HepG2 (cell line): ENCODE measurements around the gene ZFAND4. TPM values are rescaled to one million over a fixed set of nuclear protein-coding genes. Genes with fewer than 3 reads are reported as not detected.
"Not testable (repeated sequence)": the region's sequence is repeated elsewhere in the genome, so short reads cannot be mapped to it uniquely, and the experiment has no call there.

ENCODE experiments used
- ATAC-seq: fragments of 200-7000 bp; cut with Tn5 transposase; 3 replicates; pipeline ENCODE4 v1.9.1; 2020; ENCODE audit warnings: mild to moderate bottlenecking, moderate library complexity
- BruUV-seq: library from RNA; stranded (reverse); fragments of 400-500 nt; replicated peaks from 2 replicates; lab custom pipeline; 2021; lab: Mats Ljungman, UMichigan
- CTCF ChIA-PET: fragments of 300-600 bp; formaldehyde crosslinking; extraction: SDS; loops from one replicate; lab custom pipeline; 2021; ENCODE audit warnings: low total read pairs, inconsistent platforms, low intra/inter-chr PET ratio; lab: Yijun Ruan, JAX
- POLR2A ChIA-PET: fragments of 350-600 bp; sonication (Branson Sonifier 250); formaldehyde crosslinking; loops from one replicate; lab custom pipeline; 2020; ENCODE audit warnings: antibody characterized with exemption, inconsistent platforms; lab: Yijun Ruan, JAX
- DNase-seq: peaks from one replicate; pipeline ENCODE4 v3.0.0-alpha.2; 2015; ENCODE audit warnings: low spot score
- FAIRE-seq: peaks from 3 replicates; lab custom pipeline; 2011; peaks lifted over from hg19 to GRCh38; lab: Jason Lieb, UNC
- H2AFZ ChIP-seq: one replicate; pipeline ENCODE4 v1.6.1; 2011; ENCODE audit warnings: low read length, inconsistent platforms
- H3K27ac ChIP-seq: fragments of 300-600 bp; 3 replicates; pipeline ENCODE4 v1.8.0; 2011; ENCODE audit warnings: mixed run types, mild to moderate bottlenecking, mixed read lengths, low read length, inconsistent platforms; ENCODE audit not compliant: insufficient read depth; ENCODE audit errors: extremely low read length
- H3K27me3 ChIP-seq, 2 experiments: fragments of 200-600 bp in 1 of 2; 2 replicates in 1 of 2; 3 replicates in 1 of 2; pipeline versions ENCODE4 v1.6.0 to v1.8.0; 2011; ENCODE audit warnings: low read length in 2 of 2, mild to moderate bottlenecking in 2 of 2, moderate library complexity in 2 of 2, inconsistent platforms in 1 of 2; ENCODE audit not compliant: insufficient read depth in 2 of 2, control insufficient read depth in 1 of 2
- H3K36me3 ChIP-seq, 2 experiments: fragments of 200-600 bp in 1 of 2; replicated peaks in 1 of 2; 2 replicates in 1 of 2; 3 replicates in 1 of 2; pipeline versions ENCODE4 v1.5.1 to v1.8.0; 2011; ENCODE audit warnings: low read length in 2 of 2, inconsistent platforms in 1 of 2; ENCODE audit not compliant: insufficient read depth in 2 of 2, control insufficient read depth in 1 of 2
- H3K4me1 ChIP-seq: 2 replicates; pipeline ENCODE4 v1.5.1; 2012; ENCODE audit warnings: low read length, inconsistent platforms; ENCODE audit not compliant: insufficient read depth
- H3K4me2 ChIP-seq: 2 replicates; pipeline ENCODE4 v1.6.0; 2011; ENCODE audit warnings: low read depth, low read length, inconsistent platforms
- H3K4me3 ChIP-seq, 3 experiments: fragments of 200-600 bp in 1 of 3; sonication (generic), shearing (Covaris generic) in 1 of 3; replicated peaks in 1 of 3; 2 replicates each; pipeline ENCODE4 v1.5.1; 2011 to 2016; ENCODE audit warnings: low read length in 3 of 3, inconsistent platforms in 2 of 3, low read depth in 2 of 3, mild to moderate bottlenecking in 2 of 3, control low read depth in 1 of 3, mixed read lengths in 1 of 3; ENCODE audit not compliant: insufficient read depth in 1 of 3
- H3K79me2 ChIP-seq: one replicate; pipeline ENCODE4 v1.6.1; 2011; ENCODE audit warnings: low read length, inconsistent platforms; ENCODE audit not compliant: insufficient read depth
- H3K9ac ChIP-seq: 2 replicates; pipeline ENCODE4 v1.6.0; 2011; ENCODE audit warnings: mild to moderate bottlenecking, low read depth, low read length, inconsistent platforms; ENCODE audit not compliant: insufficient read depth
- H3K9me3 ChIP-seq: 2 replicates; pipeline ENCODE4 v1.5.1; 2012; ENCODE audit warnings: mild to moderate bottlenecking, low read length
- H4K20me1 ChIP-seq: 2 replicates; pipeline ENCODE4 v1.6.0; 2011; ENCODE audit warnings: inconsistent platforms, mild to moderate bottlenecking, low read length, moderate library complexity; ENCODE audit not compliant: insufficient read depth
- ZBTB38 ChIP-seq: sonication (generic); formaldehyde crosslinking; IDR thresholded peaks from 2 replicates; pipeline ENCODE4 v1.5.1; 2020; ENCODE audit warnings: mild to moderate bottlenecking, missing genetic modification reagents
- WGBS: methylation state at CpG from one replicate; pipeline ENCODE4 v1.1.6; 2017; ENCODE audit warnings: low lambda C conversion rate; 5-methylcytosine and 5-hydroxymethylcytosine counted together
- in situ Hi-C: cut with HindIII; loops from 2 replicates; pipeline ENCODE4 v1.10.0; 2017; ENCODE audit warnings: low pct_unique_long_range_greater_than_20kb; ENCODE audit not compliant: extremely low pct_ligation_motif_present
- intact Hi-C: fragments of 100-400 bp; cut with micrococcal nuclease; formaldehyde crosslinking; loops from one replicate; pipeline ENCODE4 v1.10.0; 2022; ENCODE audit not compliant: unreplicated experiment
- polyA plus RNA-seq, 8 experiments: library from polyadenylated mRNA; depleted of rRNA in 3 of 8; stranded (reverse) in 7 of 8; unstranded in 1 of 8; fragments of >200 nt; fragmentation: Illumina TruSeq in 4 of 8; extraction: Trizol in 4 of 8; gene quantifications; 2 replicates each; pipeline versions ENCODE4 v1.2.1 to v1.2.3, GENCODE V29; 2011 to 2016; ENCODE audit warnings: low read depth in 4 of 8, missing spikeins in 1 of 8, mixed read lengths in 1 of 8; ENCODE audit not compliant: insufficient read depth in 1 of 8
- total RNA-seq, 5 experiments: library from RNA; depleted of rRNA; stranded (reverse); fragments of >200 nt; fragmentation: Illumina TruSeq; extraction: Trizol; gene quantifications; 2 replicates each; pipeline ENCODE4 v1.2.3, GENCODE V29; 2016; ENCODE audit warnings: low read depth in 1 of 5

Gene ZFAND4
- total and polyA plus RNA-seq, 2 of the 13 experiments (the other 11 are each of a cell fraction or from before 2014, with no cell fraction given): 2.9 to 9.2 TPM

- not testable (repeated sequence) for H2AFZ ChIP-seq, BruUV-seq
Measured at GRCh38 chr10:45671300-45671699, 1.3 kb downstream of the ZFAND4 start.

DNA sequence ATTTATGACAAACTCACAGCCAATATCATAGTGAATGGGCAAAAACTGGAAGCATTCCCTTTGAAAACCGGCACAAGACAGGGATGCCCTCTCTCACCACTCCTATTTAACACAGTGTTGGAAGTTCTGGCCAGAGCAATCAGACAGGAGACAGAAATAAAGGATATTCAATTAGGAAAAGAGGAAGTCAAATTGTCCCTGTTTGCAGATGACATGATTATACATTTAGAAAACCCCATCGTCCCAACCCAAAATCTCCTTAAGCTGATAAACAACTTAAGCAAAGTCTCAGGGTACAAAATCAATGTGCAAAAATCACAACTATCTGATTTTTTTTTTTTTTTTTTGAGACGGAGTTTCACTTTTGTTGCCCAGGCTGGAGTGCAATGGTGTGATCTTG lies 2.7 kb downstream of the ZFAND4 start:
- 93% methylated on average over 3 of the region's 3 CpGs for WGBS
- POLR2A ChIA-PET, H3K4me3 ChIP-seq, BruUV-seq, H3K36me3 ChIP-seq, H3K27me3 ChIP-seq, H4K20me1 ChIP-seq, H3K27ac ChIP-seq, H3K79me2 ChIP-seq, DNase-seq, H2AFZ ChIP-seq, H3K9me3 ChIP-seq, ATAC-seq, CTCF ChIA-PET, H3K4me2 ChIP-seq, FAIRE-seq, H3K9ac ChIP-seq: not testable (repeated sequence)
- H3K4me1 ChIP-seq: peaks cover 23% of the 10 kb centered on the region
- intact Hi-C loops: loop anchor here (5.0 kb wide), 1 partner anchor 73 kb away; no protein-coding TSS in a partner anchor
- in situ Hi-C loops: loop anchor here (5.0 to 25.0 kb wide), 2 partner anchors 203 to 433 kb away; no protein-coding TSS in a partner anchor

More at GRCh38 chr10:45671300-45671699, 1.3 kb downstream of the ZFAND4 start:
- not testable (repeated sequence) for DNase-seq, H3K27me3 ChIP-seq, ATAC-seq, FAIRE-seq, H3K36me3 ChIP-seq, H3K79me2 ChIP-seq, H3K9me3 ChIP-seq, H3K27ac ChIP-seq, H4K20me1 ChIP-seq, H3K9ac ChIP-seq
- in situ Hi-C loops: loop anchor here (5.0 to 25.0 kb wide), 2 partner anchors 204 to 434 kb away; no protein-coding TSS in a partner anchor
- POLR2A ChIA-PET: interaction anchor here (1.2 to 1.5 kb wide), 2 partner anchors 199 to 207 kb away, joined by 3 to 4 read pairs; no protein-coding TSS in a partner anchor
- peaks cover 23% of the 10 kb centered on the region for H3K4me1 ChIP-seq
- peak overlapping the region; percentile 62 to 84 (median 82); a peak in 4 of 6 replicates for H3K4me3 ChIP-seq
- 0 out of 2 replicates have a peak, but pooled peaks have one; percentile 17 for TF ChIP-seq ZBTB38 (CRISPR knock-in tag)
- CTCF ChIA-PET: interaction anchor here (0.8 to 1.9 kb wide), 2 partner anchors 206 to 220 kb away, joined by 3 to 27 read pairs; no protein-coding TSS in a partner anchor
- peak overlapping the region; percentile 94 for H3K4me2 ChIP-seq
- intact Hi-C loops: loop anchor here (5.0 kb wide), 1 partner anchor 74 kb away; no protein-coding TSS in a partner anchor
- WGBS: 82% methylated on average over 4 of the region's 4 CpGs
